ENCODE results near the gene FKBP9. TPM values are rescaled to one million over a fixed set of nuclear protein-coding genes. Genes with fewer than 3 reads are reported as not detected.

Gene FKBP9
- polyA plus RNA-seq, 1 donor from 2014 or later: 2.8 TPM

GRCh38 chr7:32942415-32943251 is 14.6 kb upstream of the FKBP9 start:
- Histone ChIP-seq H3K9me2 (ENCODE audit: insufficient read depth, low read length) (no peaks in the 10 kb centered on the region), H3K27me3 (ENCODE audit: insufficient read depth, low read depth, low read length) (no peaks in the 10 kb centered on the region), H3K79me2 (replicated peaks; ENCODE audit: insufficient read depth, low read length) (peaks cover 20% of the 10 kb centered on the region), H4K20me1 (ENCODE audit: insufficient read depth) (no peaks in the 10 kb centered on the region), H3F3A (ENCODE audit: insufficient read depth, low read length, poor library complexity, severe bottlenecking) (peaks cover 5% of the 10 kb centered on the region), H3K4me3 (ENCODE audit: low read length) (peak overlapping the region; percentile 86), H3K9me3 (ENCODE audit: low read length) (no peaks in the 10 kb centered on the region), H3K9ac (ENCODE audit: low read length) (peak overlapping the region; percentile 81), H3K36me3 (ENCODE audit: insufficient read depth, low read length) (no peaks in the 10 kb centered on the region), H3K4me2 (ENCODE audit: low read length) (peak overlapping the region; percentile 96), H3K27ac (ENCODE audit: low read length) (peak overlapping the region; percentile 50), H2AFZ (ENCODE audit: low read depth, low read length) (peak overlapping the region; percentile 65)
- TF ChIP-seq RAD21 (conservative IDR thresholded peaks at IDR 0.05): peak; percentile 68
- no peak for TF ChIP-seq EZH2 (IDR thresholded peaks at IDR 0.05; ENCODE audit: borderline replicate concordance, insufficient read depth, low read length, poor library complexity, severe bottlenecking)
- no peak for TF ChIP-seq REST (IDR thresholded peaks at IDR 0.05; ENCODE audit: borderline replicate concordance)
- TF ChIP-seq MXI1 (conservative IDR thresholded peaks at IDR 0.05; ENCODE audit: poor library complexity, severe bottlenecking): peak; percentile 74
- TF ChIP-seq SMC3 (conservative IDR thresholded peaks at IDR 0.05; ENCODE audit: poor library complexity): peak; percentile 74
- TF ChIP-seq CTCF (IDR thresholded peaks at IDR 0.05; ENCODE audit: poor library complexity, severe bottlenecking): peak; percentile 80
- no peak for TF ChIP-seq EP300 (conservative IDR thresholded peaks at IDR 0.05; ENCODE audit: poor library complexity, severe bottlenecking)
- TF ChIP-seq POLR2AphosphoS5 (IDR thresholded peaks at IDR 0.05): peak; percentile 24
- no peak for TF ChIP-seq TAF1 (IDR thresholded peaks at IDR 0.05; ENCODE audit: low read depth)

GRCh38 chr7:32943252-32944030 is 13.8 kb upstream of the FKBP9 start:
- Histone ChIP-seq H3K27me3 (ENCODE audit: insufficient read depth, low read depth, low read length) (no peaks in the 10 kb centered on the region), H2AFZ (ENCODE audit: low read depth, low read length) (peak overlapping the region; percentile 60), H3K27ac (ENCODE audit: low read length) (peak overlapping the region; percentile 50)

More at GRCh38 chr7:32943252-32944030, 13.8 kb upstream of the FKBP9 start:
- Histone ChIP-seq H3K4me2 (ENCODE audit: low read length) (peak overlapping the region; percentile 45), H3K79me2 (replicated peaks; ENCODE audit: insufficient read depth, low read length) (peaks cover 20% of the 10 kb centered on the region), H3K9me3 (ENCODE audit: low read length) (no peaks in the 10 kb centered on the region), H3K9me2 (ENCODE audit: insufficient read depth, low read length) (no peaks in the 10 kb centered on the region), H3K9ac (ENCODE audit: low read length) (peak overlapping the region; percentile 81), H3K36me3 (ENCODE audit: insufficient read depth, low read length) (no peaks in the 10 kb centered on the region), H3K4me3 (ENCODE audit: low read length) (peak overlapping the region; percentile 86), H3F3A (ENCODE audit: insufficient read depth, low read length, poor library complexity, severe bottlenecking) (peaks cover 5% of the 10 kb centered on the region), H4K20me1 (ENCODE audit: insufficient read depth) (no peaks in the 10 kb centered on the region)
- TF ChIP-seq POLR2AphosphoS5 (IDR thresholded peaks at IDR 0.05): no peak
- TF ChIP-seq CTCF (IDR thresholded peaks at IDR 0.05; ENCODE audit: poor library complexity, severe bottlenecking): peak; percentile 16
- TF ChIP-seq RAD21 (conservative IDR thresholded peaks at IDR 0.05): peak; percentile 1
- TF ChIP-seq SMC3 (conservative IDR thresholded peaks at IDR 0.05; ENCODE audit: poor library complexity): peak; percentile 14

Data from neural cell (in vitro differentiated cells).